Measurements from ENCODE around the gene ASCL5. TPM values are rescaled to one million over a fixed set of nuclear protein-coding genes. Genes with fewer than 3 reads are reported as not detected.

The ASCL5 gene
- total RNA-seq, 1 donor from 2014 or later = not detected

DNA sequence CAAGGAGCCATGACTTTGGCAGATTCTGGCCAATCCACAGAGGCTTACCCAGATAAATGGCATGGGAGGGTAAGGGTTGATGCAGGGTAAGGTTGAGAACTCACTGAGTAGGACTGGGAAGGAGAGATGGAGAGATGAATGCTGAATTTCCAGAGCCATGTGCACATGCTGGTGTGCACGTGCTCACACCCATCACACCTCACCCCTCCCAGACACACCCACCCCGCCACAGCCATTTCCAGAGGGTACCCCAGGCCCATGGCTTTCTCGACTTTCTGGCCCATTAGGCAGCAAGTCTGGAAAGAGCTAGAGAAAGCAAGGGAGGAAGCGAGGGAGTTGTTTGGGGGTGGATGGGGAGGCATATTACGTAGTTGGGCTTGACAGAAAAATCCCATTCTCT, 16.4 kb downstream of the ASCL5 start:
- no peak for DNase-seq

DNA sequence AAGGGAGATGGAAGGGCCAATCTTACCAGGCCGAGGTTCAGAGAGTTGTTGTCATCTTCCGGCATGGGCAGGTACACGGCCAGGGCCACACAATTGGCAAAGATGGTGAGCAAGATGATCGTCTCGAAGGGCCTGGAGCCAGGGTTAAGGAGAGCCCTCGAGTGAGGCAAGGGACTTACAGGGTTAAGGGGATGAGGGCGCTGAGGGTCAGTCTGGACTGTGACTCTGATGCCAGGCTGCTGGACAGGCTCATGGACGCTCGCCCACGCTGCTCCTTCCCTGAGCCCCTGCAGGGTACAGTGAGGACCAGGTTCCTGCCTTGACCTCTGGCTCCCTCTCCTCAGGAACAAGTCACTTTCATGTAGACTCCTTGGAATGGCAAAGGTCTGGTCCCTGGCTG, 16.8 kb downstream of the ASCL5 start:
- no peak for DNase-seq

DNA sequence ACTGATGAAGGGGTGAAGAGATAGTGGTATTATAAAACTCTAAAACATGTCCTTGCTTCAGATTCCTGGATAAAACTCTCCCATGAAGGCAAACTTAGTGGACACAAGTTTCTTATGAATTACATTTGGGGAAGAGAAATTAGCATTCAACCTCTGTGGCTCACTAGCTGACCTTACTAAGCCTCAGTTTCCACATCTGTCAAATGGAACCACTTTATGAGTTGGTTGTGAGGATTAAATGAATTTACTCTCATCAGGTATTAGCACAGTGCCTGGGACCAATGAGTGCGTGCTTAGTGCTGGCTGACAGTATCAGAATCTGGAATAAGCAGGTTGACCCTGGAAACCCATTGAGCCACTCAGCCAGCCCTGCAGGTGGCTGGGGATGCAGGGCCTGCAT, 17.3 kb downstream of the ASCL5 start:
- no peak for DNase-seq

GRCh38 chr1:201108614-201109013, 18.4 kb downstream of the ASCL5 start:
- no peak for DNase-seq

- no peak for DNase-seq
These were observed 21.3 kb downstream of the ASCL5 start for GRCh38 chr1:201105688-201106087.

- no peak for DNase-seq
These were observed 22.8 kb downstream of the ASCL5 start for GRCh38 chr1:201104141-201104540.

DNA sequence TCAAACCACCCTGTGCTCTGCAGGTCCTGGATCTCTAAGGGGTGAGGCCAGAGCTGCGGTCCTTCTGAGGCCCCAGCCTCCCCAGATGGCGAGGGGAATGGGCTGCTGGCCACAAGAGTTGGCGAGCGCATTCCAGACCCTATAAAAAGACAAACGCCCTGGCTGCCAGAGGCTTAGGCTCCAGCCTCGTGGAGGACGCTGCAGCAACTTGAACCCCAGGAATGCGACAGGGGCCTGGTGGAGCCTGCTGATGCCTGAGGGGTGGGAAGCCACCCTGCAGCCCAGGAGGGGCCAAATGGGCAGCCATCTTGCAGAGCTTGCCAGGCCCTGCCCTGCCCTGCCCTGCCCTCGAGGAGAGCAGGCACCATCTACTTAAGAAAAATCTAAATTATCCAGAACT, 23.3 kb downstream of the ASCL5 start:
- peak; percentile 55 for DNase-seq

GRCh38 chr1:201100169-201100930, 26.6 kb downstream of the ASCL5 start:
- DNase-seq = no peak

GRCh38 chr1:201098992-201099677, 27.8 kb downstream of the ASCL5 start:
- no peak for DNase-seq

- no peak for DNase-seq
These were observed 29.8 kb downstream of the ASCL5 start for GRCh38 chr1:201096977-201097856.

DNA sequence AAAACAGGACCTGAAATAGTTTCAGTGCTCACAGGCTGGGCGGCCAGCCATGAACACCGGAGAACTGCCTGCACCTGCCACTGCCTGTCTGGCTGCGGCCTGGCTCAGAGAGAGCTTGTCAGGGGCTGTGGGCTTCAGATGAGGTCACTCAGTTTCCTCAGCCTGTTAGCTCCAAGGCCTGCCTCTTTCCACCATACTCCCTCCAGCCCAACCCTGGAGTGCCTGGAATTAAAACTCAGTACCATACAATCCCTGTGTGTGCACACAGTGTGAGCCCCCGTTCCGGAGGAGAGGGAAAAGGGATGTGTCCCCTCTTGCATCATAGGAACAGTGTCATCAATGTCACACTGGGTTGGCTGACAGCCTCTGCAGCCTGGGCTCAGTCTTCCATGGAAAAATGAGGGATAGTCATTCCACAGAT, 30.9 kb downstream of the ASCL5 start:
- peak; percentile 95 for DNase-seq

DNA sequence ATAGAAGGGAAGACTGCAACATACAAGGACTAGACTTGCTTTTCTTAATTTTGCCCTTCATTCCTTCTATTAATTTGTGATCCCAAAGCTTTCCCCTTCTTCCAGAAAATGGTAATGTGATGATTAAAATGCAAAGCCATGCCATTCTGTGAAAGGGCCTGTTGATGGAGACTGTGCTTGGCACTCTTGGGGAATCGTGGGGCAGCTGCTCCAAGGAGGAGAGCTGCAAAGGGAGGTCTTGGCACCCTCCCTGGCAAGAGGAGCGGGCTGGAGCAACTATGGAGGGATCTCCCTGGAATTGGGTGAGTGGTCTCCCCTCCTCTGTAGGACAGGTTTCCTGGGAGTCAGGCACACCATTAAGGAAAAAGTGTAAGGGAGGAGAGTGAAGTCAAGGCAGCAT, 31.4 kb downstream of the ASCL5 start:
- no peak for DNase-seq

DNA sequence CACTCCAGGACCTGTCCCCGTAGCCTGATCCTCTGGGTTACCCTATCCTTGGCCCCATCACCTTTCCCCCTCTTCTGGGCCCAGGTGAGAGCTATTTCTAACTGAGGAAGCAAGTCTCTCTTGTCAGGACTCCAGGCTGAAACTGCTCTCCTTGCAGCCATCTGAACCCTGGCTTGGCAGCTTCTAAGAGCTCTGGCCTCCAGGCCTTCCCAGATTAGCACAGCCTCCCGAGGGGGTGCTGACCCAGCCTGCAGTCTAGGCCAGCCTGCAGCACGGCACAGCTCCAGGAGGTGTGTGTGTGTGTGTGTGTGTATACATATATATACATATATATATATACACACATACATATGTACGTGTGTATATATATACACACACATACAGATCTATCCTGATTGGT, 32.2 kb downstream of the ASCL5 start:
- DNase-seq = peak; percentile 62

- DNase-seq = no peak
These were observed 33.0 kb downstream of the ASCL5 start for GRCh38 chr1:201093962-201094361.

- DNase-seq = no peak
These were observed 33.4 kb downstream of the ASCL5 start for GRCh38 chr1:201093561-201093960.

DNA sequence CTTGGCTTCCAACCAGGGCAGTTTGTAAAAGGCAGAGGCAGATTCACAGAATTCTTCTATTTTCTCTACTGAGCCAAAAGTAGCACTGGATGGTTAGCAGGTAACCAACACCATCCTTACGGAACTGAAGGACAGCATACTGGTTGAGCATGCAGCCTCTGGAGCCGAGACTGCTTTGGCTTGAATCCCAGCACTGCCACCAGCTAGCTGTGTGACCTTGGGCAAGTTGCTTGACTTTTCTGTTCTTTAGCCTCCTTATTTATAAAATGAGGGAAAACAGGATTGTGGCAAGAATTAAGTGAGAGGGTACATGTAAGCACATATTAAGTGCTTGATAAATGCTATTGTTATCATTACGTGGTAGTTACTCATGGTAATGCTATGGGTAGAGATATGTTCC, 34.2 kb downstream of the ASCL5 start:
- no peak for DNase-seq

DNA sequence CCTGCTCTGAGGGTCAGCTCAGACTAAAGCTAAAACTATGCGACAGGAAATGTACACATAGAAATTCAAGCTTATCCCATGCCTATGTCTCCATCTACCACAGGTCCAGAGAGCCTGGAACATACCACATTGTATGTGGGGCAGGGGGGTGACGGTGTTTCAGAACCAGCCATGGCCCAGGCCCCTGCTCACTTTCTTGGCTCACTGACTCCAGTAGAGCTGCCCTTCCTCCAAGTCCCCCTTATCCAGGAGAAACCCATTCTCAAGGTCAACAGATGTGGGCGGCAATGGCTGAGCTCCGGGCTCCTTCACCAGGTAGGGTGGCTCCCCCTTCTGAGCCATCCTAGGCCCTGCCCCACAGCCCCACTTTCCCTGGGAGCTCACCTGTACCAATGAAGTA, 35.7 kb downstream of the ASCL5 start:
- no peak for DNase-seq

- DNase-seq = no peak
These were observed 36.4 kb downstream of the ASCL5 start for GRCh38 chr1:201090541-201090940.

DNA sequence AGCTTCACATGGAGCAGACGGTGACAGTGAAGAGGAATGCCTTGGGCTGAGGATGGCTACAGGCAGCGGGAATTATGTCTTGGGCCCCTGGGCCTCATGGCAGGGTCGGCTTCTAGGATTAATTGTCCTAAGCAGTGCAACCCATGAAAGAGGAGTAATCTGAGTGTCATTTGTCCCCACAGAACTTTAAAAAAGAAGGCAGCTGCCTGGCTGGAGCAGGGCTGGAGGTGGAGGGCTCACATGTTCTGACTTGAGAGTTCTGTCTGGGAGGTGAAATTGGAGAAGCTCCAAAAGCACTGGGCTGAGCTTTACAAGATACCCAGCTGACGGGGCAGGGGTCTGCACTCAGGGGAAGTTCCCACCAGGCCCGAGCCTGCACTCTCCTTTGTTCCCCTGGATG, 37.4 kb downstream of the ASCL5 start:
- peak; percentile 79 for DNase-seq

GRCh38 chr1:201088901-201089525, 38.0 kb downstream of the ASCL5 start:
- DNase-seq = no peak

- no peak for DNase-seq
These were observed 38.6 kb downstream of the ASCL5 start for GRCh38 chr1:201088395-201088794.
